Heart left ventricle (tissue), 16 donors: Measurements from ENCODE around the gene ZNF511. TPM values are rescaled to one million over a fixed set of nuclear protein-coding genes. Genes with fewer than 3 reads are reported as not detected.

Experiments
- ATAC-seq, 4 donors: fragments of 200-7000 bp; cut with Tn5 transposase; one replicate each; pipeline ENCODE4 v1.9.1; 2020 to 2022; ENCODE audit warnings: moderate library complexity in 4 of 4, mild to moderate bottlenecking in 3 of 4, moderate number of reproducible peaks in 1 of 4
- DNase-seq, 5 donors: peaks; one replicate each; pipeline ENCODE4 v3.0.0-alpha.2; 2020
- H3K27ac ChIP-seq, 12 donors: fragments of 200-600 bp; sonication (generic) in 4 of 12; one replicate each; pipeline versions ENCODE4 v1.5.0 to v1.8.0; 2016 to 2022; ENCODE audit warnings: mild to moderate bottlenecking in 2 of 12
- H3K27me3 ChIP-seq, 9 donors: fragments of 200-600 bp; sonication (generic) in 2 of 9; one replicate each; pipeline versions ENCODE4 v1.5.1 to v1.8.0; 2016 to 2022; ENCODE audit warnings: mild to moderate bottlenecking in 3 of 9
- H3K36me3 ChIP-seq, 9 donors: fragments of 200-600 bp; sonication (generic) in 2 of 9; one replicate each; pipeline versions ENCODE4 v1.5.0 to v1.8.0; 2018 to 2022; ENCODE audit warnings: mild to moderate bottlenecking in 2 of 9
- H3K4me1 ChIP-seq, 12 donors: fragments of 200-600 bp; sonication (generic) in 4 of 12; one replicate each; pipeline versions ENCODE4 v1.5.0 to v1.8.0; 2016 to 2022; ENCODE audit warnings: mild to moderate bottlenecking in 3 of 12
- H3K4me3 ChIP-seq, 12 donors: fragments of 200-600 bp; sonication (generic) in 4 of 12; one replicate each; pipeline versions ENCODE4 v1.5.0 to v1.8.0; 2017 to 2022; ENCODE audit warnings: mild to moderate bottlenecking in 9 of 12, moderate library complexity in 4 of 12
- H3K9me3 ChIP-seq, 12 donors: fragments of 200-600 bp; sonication (generic) in 4 of 12; one replicate each; pipeline versions ENCODE4 v1.5.0 to v1.8.0; 2016 to 2022; ENCODE audit warnings: mild to moderate bottlenecking in 1 of 12
- CTCF ChIP-seq, 12 donors: fragments of 200-600 bp; sonication (generic) in 4 of 12; IDR thresholded peaks; one replicate each; pipeline versions ENCODE4 v1.5.0 to v1.8.0; 2018 to 2022; ENCODE audit warnings: antibody characterized with exemption in 12 of 12, mild to moderate bottlenecking in 5 of 12
- POLR2A ChIP-seq, 2 donors: fragments of 450-650 bp; IDR thresholded peaks; one replicate each; pipeline ENCODE4 v1.6.1; 2017; ENCODE audit warnings: antibody characterized with exemption in 2 of 2, mild to moderate bottlenecking in 2 of 2, moderate library complexity in 2 of 2
- WGBS, 4 donors: extraction: QIAGEN DNeasy Blood & Tissue Kit in 2 of 4; methylation state at CpG; one replicate each; pipeline versions ENCODE4 v1.1.5 to v1.1.7; 2013 to 2018; 5-methylcytosine and 5-hydroxymethylcytosine counted together
- intact Hi-C, 10 donors: fragments of 100-400 bp; cut with DNase I; formaldehyde crosslinking; loops; one replicate each; pipeline versions ENCODE4 v1.11.1 to v1.14.2; 2022
- polyA plus RNA-seq, 2 donors: library from polyadenylated mRNA; stranded (reverse); fragments of 200-250 nt; gene quantifications; one replicate each; pipeline ENCODE4 v1.2.3, GENCODE V29; 2013
- total RNA-seq, 9 donors: library from RNA; depleted of rRNA in 2 of 9; stranded (reverse); fragments of >200 nt in 2 of 9; fragmentation: NEBNext Ultra II Directional in 3 of 9; extraction: Animal tissue kit (Norgen Biotek cat#: 25700) in 3 of 9; gene quantifications; one replicate each; pipeline versions ENCODE4 v1.1.0 to v1.2.4, GENCODE V29; 2016 to 2023
- donor health status: ischemic (EF 13 %, LVEDD 7.1; RV severe dilation, severe dysfunction).
- donor health status: healthy with polysubstance abuse.
- donor health status: DM: no; HTN: yes; CAD: no.
- donor health status: DM: no; HTN: no; CAD: no.
- donor health status: ischemic (EF 25% LVEDD 6.9; RV normal size, moderate dysfunction).
- donor health status: ischemic (EF 25% LVEDD 5.7; RV mildly dilated, moderate dysfunction).
- donor health status: healthy.
- donor health status: DM: yes; HTN: yes; CAD: no.
- donor health status: ischemic (EF 35%, LVEDD 5.7; RV mildly dilated, moderate dysfunction).
- donor health status: nonischemic (EF 11% LVEDD 7.7; RV severe dilation, severe dysfunction).
- donor health status: DM: yes; HTN: yes; CAD: no.
- donor health status: PGD.
- donor health status: ischemic (EF 29% LVEDD 5.4; RV normal size, mild dysfunction).
- donor health status: nonischemic (EF 23%, LVEDD 6.1; RV moderate dilation, normal function).

ZNF511 gene
- total and polyA plus RNA-seq, 11 donors = 34.5 to 80.4 (median 41.8) TPM

GRCh38 chr10:133274751-133275683, 33.7 kb upstream of the ZNF511 start:
- DNase-seq (peak in 2 of 5 donors; percentile 39 to 53), ATAC-seq (no peak)
- 35 to 49% (median 41%) methylated on average over 11 to 26 of the region's 26 CpGs for WGBS, 4 donors
- no peak for TF ChIP-seq CTCF (IDR thresholded peaks at IDR 0.05)
- TF ChIP-seq POLR2A (IDR thresholded peaks at IDR 0.05) = no peak
- Histone ChIP-seq H3K9me3 (no peaks in the 10 kb centered on the region), H3K4me1 (peaks cover 0 to 57% (median 8%) of the 10 kb centered on the region in 12 donors), H3K27ac (peak overlapping the region in 1 of 12 donors; percentile 79), H3K36me3 (peaks cover 0 to 24% (median 10%) of the 10 kb centered on the region in 9 donors), H3K4me3 (peak overlapping the region in 3 of 12 donors; percentile 4 to 63 (median 38)), H3K27me3 (peaks cover 0 to 31% (median 20%) of the 10 kb centered on the region in 9 donors)
- intact Hi-C loops = no loop called here

- peak overlapping the region in 5 of 12 donors; percentile 2 to 63 (median 38) for H3K4me3 ChIP-seq
- H3K36me3 ChIP-seq = peaks cover 0 to 28% (median 13%) of the 10 kb centered on the region in 9 donors
- TF ChIP-seq POLR2A (IDR thresholded peaks at IDR 0.05) (no peak), CTCF (IDR thresholded peaks at IDR 0.05) (no peak)
- H3K9me3 ChIP-seq = no peaks in the 10 kb centered on the region
- H3K4me1 ChIP-seq = peaks cover 0 to 62% (median 8%) of the 10 kb centered on the region in 12 donors
- 38 to 49% (median 43%) methylated on average over 11 to 12 of the region's 12 CpGs for WGBS, 4 donors
- DNase-seq (no peak), ATAC-seq (no peak)
- peaks cover 0 to 31% (median 20%) of the 10 kb centered on the region in 9 donors for H3K27me3 ChIP-seq
- peak overlapping the region in 1 of 12 donors; percentile 79 for H3K27ac ChIP-seq
- intact Hi-C loops = no loop called here
Measured at GRCh38 chr10:133275684-133276092, 33.0 kb upstream of the ZNF511 start.

- Histone ChIP-seq H3K9me3 (no peaks in the 10 kb centered on the region), H3K36me3 (peaks cover 0 to 29% (median 14%) of the 10 kb centered on the region in 9 donors), H3K4me3 (peak overlapping the region in 6 of 12 donors; percentile 2 to 63 (median 34)), H3K27me3 (peaks cover 0 to 31% (median 20%) of the 10 kb centered on the region in 9 donors), H3K4me1 (peaks cover 0 to 62% (median 8%) of the 10 kb centered on the region in 12 donors), H3K27ac (peak overlapping the region in 1 of 12 donors; percentile 79)
- TF ChIP-seq POLR2A (IDR thresholded peaks at IDR 0.05) (no peak), CTCF (IDR thresholded peaks at IDR 0.05) (no peak)
- DNase-seq (no peak), ATAC-seq (no peak)
- 33 to 55% (median 41%) methylated on average over 6 of the region's 6 CpGs for WGBS, 4 donors
- intact Hi-C loops = no loop called here
Measured at GRCh38 chr10:133276100-133276434, 32.6 kb upstream of the ZNF511 start.
